ENCODE measurements around the gene TRMU. TPM values are rescaled to one million over a fixed set of nuclear protein-coding genes. Genes with fewer than 3 reads are reported as not detected.

Gene TRMU
- total RNA-seq, 2 donors from 2014 or later: 65.3 to 69.7 TPM

DNA sequence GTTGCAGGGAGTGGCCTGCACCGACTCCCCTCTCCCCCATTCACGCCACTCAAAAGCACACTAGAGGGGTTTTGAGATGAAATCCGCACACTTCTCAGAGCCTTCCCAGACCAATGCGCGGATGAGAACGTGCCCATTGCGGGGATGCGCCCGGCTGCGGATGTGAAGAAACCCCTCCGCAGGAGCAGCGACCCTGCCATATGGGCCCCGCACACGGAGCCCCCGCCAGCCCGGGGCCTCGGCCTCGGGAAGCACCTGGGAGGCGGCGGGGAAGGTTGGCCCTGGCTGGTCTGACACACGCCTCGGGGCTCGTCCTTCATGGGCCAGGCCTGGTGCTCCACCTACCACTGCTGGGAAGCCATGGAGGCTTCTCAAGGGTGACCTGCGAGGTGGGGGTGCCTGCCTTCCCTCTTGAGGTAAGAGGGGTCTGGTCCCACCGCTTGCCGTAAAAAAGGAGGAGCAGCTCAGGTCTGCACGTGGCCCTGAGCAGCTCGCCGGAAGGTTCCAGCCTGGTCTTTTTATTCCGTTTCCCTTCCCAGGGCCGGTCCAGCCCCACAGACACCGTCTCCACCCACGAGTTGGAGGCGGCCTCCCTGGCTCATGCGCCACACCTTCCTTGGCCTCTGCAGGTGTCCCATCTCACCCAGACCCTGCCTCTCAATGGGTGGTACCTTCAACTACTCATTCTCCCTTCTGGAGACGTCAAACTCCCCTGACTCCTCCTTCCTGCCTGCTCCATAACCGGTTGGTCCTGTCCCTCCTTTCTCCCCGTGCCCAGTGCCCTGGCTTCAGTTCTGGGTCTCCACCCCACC, 39.4 kb downstream of the TRMU start:
- peaks cover 2 to 4% of the 10 kb centered on the region in 2 donors for H3K9me3 Mint-ChIP-seq
- no peak overlapping the region for H3K27ac Mint-ChIP-seq
- no peak for ATAC-seq (replicated peaks in 1 of 2)
- no peak for DNase-seq
- H3K36me3 Mint-ChIP-seq (ENCODE audit: insufficient read depth in 2 of 2): peaks cover 3 to 11% of the 10 kb centered on the region in 2 donors
- H3K4me3 Mint-ChIP-seq: no peak overlapping the region
- peaks cover 32% of the 10 kb centered on the region for H3K4me1 Mint-ChIP-seq (ENCODE audit: low read depth)
- peaks cover 16% of the 10 kb centered on the region for H3K27me3 Mint-ChIP-seq (ENCODE audit: low read depth)

DNA sequence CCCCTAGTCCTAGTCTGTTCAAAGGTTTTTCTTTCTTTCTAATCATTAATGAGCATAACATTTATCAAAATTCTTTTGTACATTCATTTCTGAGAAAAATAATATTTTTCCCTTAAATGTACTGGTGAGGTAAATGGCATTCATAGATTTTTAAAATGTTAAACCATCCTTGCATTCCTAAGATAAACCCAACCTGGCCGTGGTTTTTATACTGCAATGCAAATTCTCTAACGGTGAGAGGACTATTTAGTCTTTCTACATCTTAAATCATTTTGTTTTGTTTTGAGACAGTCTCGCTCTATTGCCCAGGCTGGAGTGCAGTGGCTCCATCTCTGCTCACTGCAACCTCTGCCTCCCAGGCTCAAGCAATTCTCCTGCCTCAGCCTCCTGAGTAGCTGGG, 40.6 kb downstream of the TRMU start:
- H3K27ac Mint-ChIP-seq: no peak overlapping the region
- DNase-seq (no peak), ATAC-seq (replicated peaks in 1 of 2) (no peak)
- peaks cover 2 to 4% of the 10 kb centered on the region in 2 donors for H3K9me3 Mint-ChIP-seq
- peaks cover 15% of the 10 kb centered on the region for H3K27me3 Mint-ChIP-seq (ENCODE audit: low read depth)
- peaks cover 23% of the 10 kb centered on the region for H3K4me1 Mint-ChIP-seq (ENCODE audit: low read depth)
- H3K4me3 Mint-ChIP-seq: no peak overlapping the region
- H3K36me3 Mint-ChIP-seq (ENCODE audit: insufficient read depth in 2 of 2): peaks cover 3 to 11% of the 10 kb centered on the region in 2 donors

DNA sequence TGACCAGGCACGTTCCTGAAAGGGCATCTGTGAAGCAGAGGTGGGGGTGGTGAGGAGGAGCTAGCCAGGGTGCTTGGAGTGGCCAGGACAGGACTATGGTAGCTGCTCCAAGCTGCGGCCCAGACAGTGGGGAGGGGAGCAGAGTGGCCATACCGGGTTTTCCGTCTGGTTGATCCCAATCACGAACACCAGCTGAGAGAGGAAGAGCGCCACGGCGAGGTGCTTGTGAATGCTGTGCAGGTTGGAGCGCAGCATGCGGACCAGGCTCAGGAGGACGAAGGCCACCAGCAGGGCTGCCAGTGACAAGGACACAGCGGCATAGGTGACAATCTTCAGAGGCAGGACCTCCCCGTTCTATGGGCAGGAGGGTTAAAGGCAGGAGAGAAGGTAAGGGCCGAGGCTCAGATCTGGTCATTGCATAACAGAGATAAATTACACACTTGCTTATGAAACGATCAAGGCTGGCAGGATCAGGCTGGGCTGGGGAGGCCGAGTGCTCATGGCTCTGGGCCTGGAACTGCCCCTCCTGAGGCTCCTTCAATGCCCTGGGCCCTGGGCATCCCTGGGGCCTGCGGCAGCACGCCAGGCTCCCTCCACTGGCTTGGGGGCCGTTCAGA, 41.5 kb downstream of the TRMU start:
- Mint-ChIP-seq H3K27ac (no peak overlapping the region), H3K36me3 (ENCODE audit: insufficient read depth in 2 of 2) (peaks cover 3 to 11% of the 10 kb centered on the region in 2 donors), H3K9me3 (peaks cover 2 to 4% of the 10 kb centered on the region in 2 donors), H3K4me1 (ENCODE audit: low read depth) (peaks cover 14% of the 10 kb centered on the region), H3K4me3 (no peak overlapping the region), H3K27me3 (ENCODE audit: low read depth) (peaks cover 7% of the 10 kb centered on the region)
- no peak for ATAC-seq (replicated peaks in 1 of 2)
- DNase-seq: no peak

DNA sequence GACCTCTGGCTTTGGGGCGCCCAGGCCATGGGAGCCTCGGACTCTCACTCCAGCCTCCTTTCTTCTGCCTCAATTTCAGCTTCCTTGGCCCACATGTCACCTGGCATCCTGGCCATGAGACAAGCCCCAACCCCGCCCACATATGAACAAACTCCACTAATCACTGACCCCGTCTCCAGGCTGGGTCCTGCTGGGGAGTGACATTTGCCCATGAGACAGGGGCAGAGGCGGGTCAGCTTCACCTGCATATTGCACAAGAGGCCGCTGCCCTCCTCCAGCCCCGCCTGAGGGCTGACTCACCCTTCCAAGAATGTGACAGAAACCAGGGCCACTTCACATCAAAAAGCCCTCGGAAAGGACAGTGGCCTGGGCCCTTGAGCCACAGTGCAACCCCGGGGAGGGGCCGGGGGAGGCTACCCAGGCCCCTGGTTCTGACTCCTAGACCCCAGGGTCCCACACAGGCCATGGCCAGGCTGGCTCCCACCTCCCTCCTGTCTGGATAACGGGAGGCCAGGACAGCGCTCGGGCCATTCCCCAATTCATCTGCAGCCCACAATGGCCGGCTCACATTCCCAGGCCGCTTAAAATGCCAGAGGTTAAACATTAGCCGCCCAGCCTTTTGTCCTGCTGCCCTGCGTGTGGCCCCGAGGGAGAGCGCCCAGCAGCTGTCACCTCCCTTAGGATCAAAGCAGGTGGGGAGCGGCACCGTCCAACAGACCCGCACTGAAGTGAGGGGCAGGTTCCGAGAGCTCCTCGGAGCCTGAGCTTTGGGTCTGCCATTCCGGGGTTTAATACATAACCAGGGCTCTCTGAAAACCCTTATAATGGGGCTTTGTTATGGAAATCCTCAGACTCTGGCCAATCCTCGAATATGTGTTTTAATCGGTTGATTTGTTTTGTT, 42.3 kb downstream of the TRMU start:
- no peak overlapping the region for H3K27ac Mint-ChIP-seq
- H3K27me3 Mint-ChIP-seq (ENCODE audit: low read depth): peaks cover 2% of the 10 kb centered on the region
- H3K4me3 Mint-ChIP-seq: no peak overlapping the region
- H3K4me1 Mint-ChIP-seq (ENCODE audit: low read depth): peaks cover 11% of the 10 kb centered on the region
- peaks cover 3 to 11% of the 10 kb centered on the region in 2 donors for H3K36me3 Mint-ChIP-seq (ENCODE audit: insufficient read depth in 2 of 2)
- no peak for ATAC-seq (replicated peaks in 1 of 2)
- DNase-seq: no peak
- peaks cover 2 to 4% of the 10 kb centered on the region in 2 donors for H3K9me3 Mint-ChIP-seq

- Mint-ChIP-seq H3K27me3 (ENCODE audit: low read depth) (no peaks in the 10 kb centered on the region), H3K36me3 (ENCODE audit: insufficient read depth in 2 of 2) (peaks cover 3 to 11% of the 10 kb centered on the region in 2 donors), H3K9me3 (peaks cover 2 to 4% of the 10 kb centered on the region in 2 donors), H3K4me3 (no peak overlapping the region), H3K4me1 (ENCODE audit: low read depth) (peaks cover 11% of the 10 kb centered on the region), H3K27ac (no peak overlapping the region)
- no peak for DNase-seq
- ATAC-seq (replicated peaks in 1 of 2): no peak
Observed at GRCh38 chr22:46378426-46379065, 43.0 kb downstream of the TRMU start.

- Mint-ChIP-seq H3K4me3 (no peak overlapping the region), H3K27me3 (ENCODE audit: low read depth) (no peaks in the 10 kb centered on the region), H3K9me3 (peaks cover 2 to 4% of the 10 kb centered on the region in 2 donors), H3K36me3 (ENCODE audit: insufficient read depth in 2 of 2) (peaks cover 3 to 11% of the 10 kb centered on the region in 2 donors), H3K4me1 (ENCODE audit: low read depth) (peaks cover 4% of the 10 kb centered on the region), H3K27ac (no peak overlapping the region)
- ATAC-seq (replicated peaks in 1 of 2): no peak
- DNase-seq: no peak
Observed at GRCh38 chr22:46379066-46379930, 43.8 kb downstream of the TRMU start.

DNA sequence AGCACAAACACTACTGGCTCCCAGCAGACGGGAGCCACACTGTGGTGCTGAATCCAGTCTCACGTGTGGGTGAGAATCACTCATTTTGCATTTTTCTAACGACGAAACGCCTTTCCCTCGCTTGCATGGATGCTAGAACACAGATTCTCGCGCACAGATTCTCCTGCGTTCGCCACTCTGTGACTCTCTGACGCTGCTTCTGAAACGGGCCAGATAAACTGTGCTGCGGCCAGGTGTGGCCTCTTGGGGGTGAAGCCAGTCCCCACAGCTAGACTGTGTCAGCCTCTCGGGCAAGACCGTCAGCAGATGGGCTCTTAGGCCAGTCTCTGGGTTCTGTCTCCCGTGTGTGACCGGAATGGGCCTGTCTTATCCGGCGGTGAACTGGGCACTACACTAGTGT, 44.6 kb downstream of the TRMU start:
- Mint-ChIP-seq H3K27ac (no peak overlapping the region), H3K36me3 (ENCODE audit: insufficient read depth in 2 of 2) (peaks cover 3 to 10% of the 10 kb centered on the region in 2 donors), H3K4me1 (ENCODE audit: low read depth) (no peaks in the 10 kb centered on the region), H3K27me3 (ENCODE audit: low read depth) (no peaks in the 10 kb centered on the region), H3K4me3 (no peak overlapping the region), H3K9me3 (peaks cover 2 to 4% of the 10 kb centered on the region in 2 donors)
- DNase-seq (no peak), ATAC-seq (replicated peaks in 1 of 2) (no peak)

DNA sequence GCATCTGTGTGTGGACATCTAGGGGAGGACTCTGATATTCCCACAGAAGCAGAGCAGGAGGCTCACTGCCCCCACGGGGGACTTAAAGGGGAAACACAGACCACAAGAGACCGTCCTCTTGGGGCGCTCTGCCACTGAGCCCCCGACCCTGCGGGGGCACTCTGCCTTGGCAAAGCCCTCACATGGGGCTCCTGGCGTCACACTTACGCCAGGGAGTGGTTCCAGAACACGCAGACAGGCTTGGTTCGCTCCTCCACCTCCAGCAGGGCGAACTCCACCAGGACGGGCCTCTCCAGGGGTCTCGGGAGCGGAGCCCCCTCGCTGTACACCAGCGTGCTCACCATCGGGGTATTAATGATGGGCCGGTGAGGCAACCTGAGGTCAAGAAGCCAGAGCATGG, 45.1 kb downstream of the TRMU start:
- H3K27ac Mint-ChIP-seq: no peak overlapping the region
- H3K9me3 Mint-ChIP-seq: peaks cover 2 to 4% of the 10 kb centered on the region in 2 donors
- H3K27me3 Mint-ChIP-seq (ENCODE audit: low read depth): no peaks in the 10 kb centered on the region
- DNase-seq (no peak), ATAC-seq (replicated peaks in 1 of 2) (no peak)
- no peak overlapping the region for H3K4me3 Mint-ChIP-seq
- no peaks in the 10 kb centered on the region for H3K4me1 Mint-ChIP-seq (ENCODE audit: low read depth)
- peaks cover 3 to 5% of the 10 kb centered on the region in 2 donors for H3K36me3 Mint-ChIP-seq (ENCODE audit: insufficient read depth in 2 of 2)

- Mint-ChIP-seq H3K27me3 (ENCODE audit: low read depth) (no peaks in the 10 kb centered on the region), H3K36me3 (ENCODE audit: insufficient read depth in 2 of 2) (no peaks in the 10 kb centered on the region), H3K4me3 (no peak overlapping the region), H3K27ac (no peak overlapping the region), H3K9me3 (peaks cover 0 to 1% of the 10 kb centered on the region in 2 donors), H3K4me1 (ENCODE audit: low read depth) (no peaks in the 10 kb centered on the region)
- ATAC-seq (replicated peaks in 1 of 2) (no peak), DNase-seq (no peak)
Observed at GRCh38 chr22:46381142-46381541, 45.6 kb downstream of the TRMU start.

GRCh38 chr22:46381731-46382130, 46.2 kb downstream of the TRMU start:
- DNase-seq (no peak), ATAC-seq (replicated peaks in 1 of 2) (no peak)
- H3K27ac Mint-ChIP-seq: no peak overlapping the region
- no peaks in the 10 kb centered on the region for H3K4me1 Mint-ChIP-seq (ENCODE audit: low read depth)
- H3K27me3 Mint-ChIP-seq (ENCODE audit: low read depth): no peaks in the 10 kb centered on the region
- H3K36me3 Mint-ChIP-seq (ENCODE audit: insufficient read depth in 2 of 2): no peaks in the 10 kb centered on the region
- H3K9me3 Mint-ChIP-seq: no peaks in the 10 kb centered on the region
- no peak overlapping the region for H3K4me3 Mint-ChIP-seq

DNA sequence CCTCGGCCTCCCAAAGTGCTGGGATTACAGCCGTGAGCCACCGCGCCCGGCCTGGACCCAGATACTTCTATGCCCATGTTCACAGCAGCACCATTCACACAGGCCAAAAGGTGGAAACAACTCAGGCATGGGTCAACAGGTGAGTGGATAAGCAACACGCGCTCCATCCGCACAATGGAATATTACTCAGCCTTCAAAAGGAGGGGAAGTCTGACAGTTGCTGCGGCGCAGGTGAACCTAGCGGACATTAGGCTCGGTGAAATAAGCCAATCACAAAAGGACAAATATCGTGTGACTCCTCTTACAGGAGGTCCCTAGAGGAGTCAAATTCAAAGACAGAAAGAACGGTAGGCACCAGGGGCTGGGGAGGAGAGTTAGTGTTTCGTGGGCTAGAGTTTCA, 47.0 kb downstream of the TRMU start:
- Mint-ChIP-seq H3K27ac (no peak overlapping the region), H3K9me3 (no peaks in the 10 kb centered on the region), H3K4me1 (ENCODE audit: low read depth) (no peaks in the 10 kb centered on the region), H3K4me3 (no peak overlapping the region), H3K27me3 (ENCODE audit: low read depth) (no peaks in the 10 kb centered on the region), H3K36me3 (ENCODE audit: insufficient read depth in 2 of 2) (no peaks in the 10 kb centered on the region)
- no peak for ATAC-seq (replicated peaks in 1 of 2)
- DNase-seq: no peak

GRCh38 chr22:46386312-46386711, 50.8 kb downstream of the TRMU start:
- no peaks in the 10 kb centered on the region for H3K36me3 Mint-ChIP-seq (ENCODE audit: insufficient read depth in 2 of 2)
- H3K4me1 Mint-ChIP-seq (ENCODE audit: low read depth): no peaks in the 10 kb centered on the region
- H3K27ac Mint-ChIP-seq: no peak overlapping the region
- H3K4me3 Mint-ChIP-seq: no peak overlapping the region
- ATAC-seq (replicated peaks in 1 of 2) (no peak), DNase-seq (no peak)
- no peaks in the 10 kb centered on the region for H3K27me3 Mint-ChIP-seq (ENCODE audit: low read depth)
- no peaks in the 10 kb centered on the region for H3K9me3 Mint-ChIP-seq

All from activated T-cell treated with anti-CD3 and anti-CD28 coated beads, Interleukin-2, amount 50 U/mL, for 72 hours (primary cell).